GM18526 (cell line): ENCODE results near the gene RDH8.

ENCODE experiments used
- POLR2A ChIP-seq: IDR thresholded peaks from 3 replicates; pipeline ENCODE4 v1.6.1; 2011; ENCODE audit not compliant: insufficient read length; ENCODE audit errors: extremely low read depth

RDH8 gene

GRCh38 chr19:10000171-10000826 lies 13.0 kb upstream of the RDH8 start:
- no peak for TF ChIP-seq POLR2A

- TF ChIP-seq POLR2A = no peak
Measured at GRCh38 chr19:10001899-10002298, 11.4 kb upstream of the RDH8 start.

GRCh38 chr19:10003271-10003670 lies 10.0 kb upstream of the RDH8 start:
- TF ChIP-seq POLR2A = no peak

DNA sequence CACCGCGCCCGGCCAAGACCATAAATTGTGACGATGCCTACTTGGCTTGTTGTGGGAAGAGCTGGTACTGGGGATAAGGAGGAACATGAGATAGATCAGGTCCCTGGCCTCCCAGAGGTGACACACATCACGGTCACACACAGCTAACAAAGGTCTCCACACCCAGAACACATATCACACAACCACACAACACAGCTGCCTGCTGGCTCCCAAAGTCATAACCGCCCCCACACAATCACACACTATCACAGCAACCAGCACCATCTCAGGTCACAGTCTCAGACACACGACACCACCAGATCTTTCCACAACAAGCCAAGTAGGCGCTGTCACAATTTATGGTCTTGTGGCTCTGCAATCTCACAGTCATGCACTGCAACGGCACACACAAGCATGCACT lies 8.7 kb upstream of the RDH8 start:
- no peak for TF ChIP-seq POLR2A

DNA sequence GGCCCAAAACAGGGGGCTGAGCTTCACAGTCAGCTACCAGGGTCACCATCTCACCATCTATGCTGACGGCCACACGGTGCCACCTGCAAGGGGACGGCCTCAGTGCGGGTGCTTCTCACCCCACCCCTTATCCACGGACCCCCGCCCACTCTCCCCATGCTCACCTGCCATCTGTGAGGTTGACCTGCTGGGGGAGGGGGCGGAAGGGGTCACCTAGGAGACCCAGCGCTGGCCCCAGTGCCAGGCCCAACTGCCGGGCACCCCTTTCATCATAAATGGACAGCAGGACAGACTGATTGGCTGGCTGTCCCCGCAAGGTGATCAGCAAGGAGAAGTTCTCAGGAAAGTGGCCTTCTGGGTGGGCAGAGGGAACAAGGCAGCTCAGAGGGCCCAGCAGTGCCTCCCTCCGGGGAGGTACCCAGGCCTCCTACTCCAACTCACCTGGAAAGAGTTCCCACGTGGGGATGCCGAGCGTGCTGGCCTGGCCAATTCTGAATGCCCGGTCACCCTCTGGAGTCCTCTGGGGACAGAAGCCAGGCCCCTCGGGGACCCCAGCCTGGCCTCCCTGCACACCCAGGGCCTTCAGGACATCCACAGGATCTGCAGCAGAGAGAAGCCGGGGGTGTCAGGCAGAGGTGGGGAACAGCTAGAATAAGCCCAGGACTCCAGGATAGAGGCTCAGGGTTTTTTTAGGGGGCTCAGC lies 7.5 kb upstream of the RDH8 start:
- TF ChIP-seq POLR2A = no peak

- no peak for TF ChIP-seq POLR2A
Measured at GRCh38 chr19:10006335-10006708, 7.0 kb upstream of the RDH8 start.

- no peak for TF ChIP-seq POLR2A
Measured at GRCh38 chr19:10006752-10007323, 6.4 kb upstream of the RDH8 start.

DNA sequence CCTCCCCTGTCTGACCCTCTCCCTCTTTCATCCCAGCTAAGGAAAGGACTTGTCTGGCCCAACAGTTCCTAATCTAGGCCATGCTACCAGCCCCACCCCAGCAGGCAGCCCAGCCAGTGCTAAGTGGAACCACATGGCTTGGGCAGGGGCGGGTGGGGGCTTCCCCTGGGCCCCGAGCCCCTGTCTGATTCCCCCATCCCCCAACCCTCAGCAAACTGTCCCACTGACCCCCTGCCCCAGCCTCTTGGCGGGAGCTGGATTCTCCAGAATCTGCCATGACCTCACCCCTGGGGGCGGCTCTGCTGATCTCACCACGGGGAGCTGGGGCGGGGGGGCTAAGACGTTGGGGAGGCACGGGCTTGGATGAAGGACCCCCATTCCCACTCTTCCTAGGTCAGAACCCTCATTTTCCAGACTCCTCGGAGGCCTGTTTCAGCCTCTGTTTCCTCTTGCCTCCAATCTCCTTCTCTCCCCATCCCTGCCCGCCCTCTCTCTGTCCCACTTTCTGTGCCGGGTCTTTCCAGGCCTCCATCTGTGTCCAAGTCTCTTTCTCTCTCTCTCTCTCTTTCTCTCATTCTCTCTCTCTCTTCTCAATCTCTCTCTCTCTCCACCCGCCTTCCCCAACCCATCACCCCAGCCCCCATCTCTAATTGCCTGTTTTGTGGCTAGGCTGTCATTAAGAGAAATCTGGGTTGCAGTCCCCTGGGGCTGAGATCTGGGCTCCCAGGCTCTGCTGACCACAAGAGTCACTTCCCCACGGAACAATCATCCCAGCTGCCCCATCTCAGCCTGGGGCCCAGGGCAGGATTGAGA lies 5.7 kb upstream of the RDH8 start:
- TF ChIP-seq POLR2A = no peak

DNA sequence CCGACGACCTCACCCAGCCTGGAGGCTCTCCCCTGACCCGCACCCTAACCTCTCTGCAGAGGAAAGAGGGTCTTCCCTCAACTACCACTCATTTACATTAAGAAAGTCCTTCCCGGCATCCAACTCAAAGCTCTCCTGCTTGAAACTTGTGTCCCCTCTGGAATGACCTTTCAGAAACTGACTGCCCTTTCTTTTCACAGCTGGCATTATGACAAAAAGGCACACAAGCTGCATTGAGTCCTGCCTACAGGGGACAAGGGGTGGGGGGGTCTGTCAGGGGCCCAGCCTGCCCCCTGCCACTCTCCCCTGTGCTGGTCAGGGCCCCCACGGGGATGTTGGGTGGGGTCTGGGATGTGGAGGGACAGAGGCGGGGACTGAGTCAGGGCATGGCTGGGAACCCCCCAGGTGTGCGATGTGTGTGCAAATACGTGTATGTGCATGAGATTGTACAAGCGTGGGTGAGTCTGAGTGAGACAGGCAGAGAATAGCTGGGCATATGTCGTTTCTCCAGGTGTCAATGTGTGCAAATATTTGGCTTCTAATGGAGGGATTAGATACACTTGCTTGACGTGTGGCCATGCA lies 5.0 kb upstream of the RDH8 start:
- no peak for TF ChIP-seq POLR2A

- TF ChIP-seq POLR2A = no peak
Measured at GRCh38 chr19:10009714-10010224, 3.5 kb upstream of the RDH8 start.

DNA sequence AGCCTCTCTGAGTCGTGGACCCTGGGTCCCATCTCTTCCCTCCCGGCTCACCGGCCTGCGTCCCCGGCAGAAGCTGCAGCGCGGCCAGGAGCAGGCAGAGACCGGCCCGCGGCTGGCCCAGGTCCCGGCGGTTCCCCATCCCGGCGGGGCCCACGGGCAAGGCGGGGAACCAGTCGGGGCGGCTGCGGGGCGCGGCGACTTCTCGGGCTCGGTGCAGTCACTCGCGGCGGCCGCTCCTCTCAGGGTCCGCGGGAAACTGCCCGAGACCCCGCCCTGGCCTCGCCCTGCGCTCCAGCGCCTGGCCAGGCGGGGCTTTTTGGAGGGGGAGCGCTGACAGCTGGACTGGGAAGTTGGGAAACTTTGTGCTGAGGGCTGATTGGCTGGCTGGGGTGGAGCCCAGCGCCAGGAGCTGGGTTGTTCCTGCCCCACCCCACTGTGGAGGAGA lies 3.0 kb upstream of the RDH8 start, which contains the start of gene COL5A3:
COL5A3 (minus strand) TSS at position 258 of the 445 bp plus-strand sequence; CDS start at position 139, 119 bp downstream.
- TF ChIP-seq POLR2A = no peak

DNA sequence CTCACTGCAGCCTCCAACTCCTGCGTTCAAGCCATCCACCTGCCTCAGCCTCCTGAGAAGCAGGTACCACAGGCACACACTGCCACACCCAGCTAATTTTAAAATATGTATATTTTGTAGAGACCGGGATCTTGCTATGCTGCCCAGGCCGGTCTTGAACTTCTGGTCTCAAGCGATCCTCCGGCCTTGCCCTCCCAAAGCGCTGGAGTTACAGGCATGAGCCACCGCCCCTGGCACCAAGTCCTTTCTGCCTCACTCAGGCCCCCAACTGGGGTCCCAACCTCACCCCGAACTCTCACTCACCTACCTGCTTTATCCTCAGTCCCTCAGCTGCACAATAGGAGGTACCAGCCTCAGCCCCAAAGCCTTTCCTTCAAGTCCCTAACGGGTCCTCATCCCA lies 2.3 kb upstream of the RDH8 start:
- TF ChIP-seq POLR2A = no peak

- TF ChIP-seq POLR2A = no peak
Measured at GRCh38 chr19:10011974-10012373, 1.3 kb upstream of the RDH8 start.

- no peak for TF ChIP-seq POLR2A
Measured at GRCh38 chr19:10013834-10014618, 743 bp downstream of the RDH8 start.
